CD4-positive, CD25-positive, alpha-beta regulatory T cell (primary cell): Measurements from ENCODE around the gene ZIC1. TPM values are rescaled to one million over a fixed set of nuclear protein-coding genes. Genes with fewer than 3 reads are reported as not detected.

ENCODE experiments used
- ATAC-seq, 2 donors: fragments of 150-1000 bp; cut with Tn5 transposase; one replicate each; pipeline ENCODE4 v1.10.0; 2021; ENCODE audit warnings: low read depth in 2 of 2, moderate number of reproducible peaks in 2 of 2, moderate library complexity in 1 of 2
- DNase-seq, 3 donors: peaks; one replicate each; pipeline versions ENCODE4 v3.0.0 to v3.0.0-alpha.2; 2012 to 2022; ENCODE audit warnings: mixed read lengths in 1 of 3
- H3K27ac ChIP-seq: one replicate; pipeline ENCODE4 v1.7.0; 2013; ENCODE audit warnings: mild to moderate bottlenecking, low read length; ENCODE audit not compliant: insufficient read depth, poor library complexity, severe bottlenecking
- H3K27me3 ChIP-seq: one replicate; pipeline ENCODE4 v1.7.0; 2013; ENCODE audit warnings: low read length; ENCODE audit not compliant: control insufficient read depth, insufficient read depth
- H3K36me3 ChIP-seq: one replicate; pipeline ENCODE4 v1.7.0; 2013; ENCODE audit warnings: mild to moderate bottlenecking, low read length, moderate library complexity; ENCODE audit not compliant: control insufficient read depth, insufficient read depth
- H3K4me1 ChIP-seq: 2 replicates; pipeline ENCODE4 v1.7.0; 2013; ENCODE audit warnings: mild to moderate bottlenecking, low read length; ENCODE audit not compliant: insufficient read depth, control insufficient read depth, poor library complexity, severe bottlenecking
- H3K4me3 ChIP-seq: one replicate; pipeline ENCODE4 v1.7.0; 2013; ENCODE audit warnings: low read depth, mild to moderate bottlenecking, low read length, moderate library complexity
- H3K9me3 ChIP-seq, 2 experiments: 1 replicate in 1 of 2; 2 replicates in 1 of 2; pipeline ENCODE4 v1.7.0; 2013; ENCODE audit warnings: low read length in 2 of 2, mild to moderate bottlenecking in 1 of 2, moderate library complexity in 1 of 2; ENCODE audit not compliant: control insufficient read depth in 2 of 2
- H3K27ac Mint-ChIP-seq, 3 donors: one replicate each; pipeline ENCODE4 v1.8.0; 2020 to 2022; ENCODE audit warnings: mild to moderate bottlenecking in 3 of 3, mixed read lengths in 3 of 3, moderate library complexity in 2 of 3
- H3K27me3 Mint-ChIP-seq: one replicate; pipeline ENCODE4 v1.8.0; 2022; ENCODE audit warnings: mild to moderate bottlenecking, mixed read lengths
- H3K36me3 Mint-ChIP-seq: one replicate; pipeline ENCODE4 v1.8.0; 2020; ENCODE audit warnings: mixed read lengths
- H3K4me1 Mint-ChIP-seq, 4 donors: one replicate each; pipeline ENCODE4 v1.8.0; 2020 to 2022; ENCODE audit warnings: mixed read lengths in 4 of 4, mild to moderate bottlenecking in 1 of 4
- H3K4me3 Mint-ChIP-seq, 4 donors: one replicate each; pipeline ENCODE4 v1.8.0; 2020 to 2022; ENCODE audit warnings: mild to moderate bottlenecking in 4 of 4, mixed read lengths in 4 of 4, moderate library complexity in 3 of 4
- H3K9me3 Mint-ChIP-seq, 7 donors: one replicate each; pipeline ENCODE4 v1.8.0; 2020 to 2022; ENCODE audit warnings: mixed read lengths in 7 of 7, mild to moderate bottlenecking in 3 of 7, moderate library complexity in 2 of 7
- polyA plus RNA-seq, 4 donors: library from polyadenylated mRNA; unstranded; fragments of 300-500 nt; fragmentation: Illumina TruSeq; gene quantifications; one replicate each; pipeline ENCODE4 v1.2.3, GENCODE V29; 2021
- total RNA-seq: library from RNA; stranded (reverse); gene quantifications from one replicate; pipeline ENCODE4 v1.2.3, GENCODE V29; 2022

ZIC1 gene
- total and polyA plus RNA-seq, 5 donors from 2014 or later, result not detected

DNA sequence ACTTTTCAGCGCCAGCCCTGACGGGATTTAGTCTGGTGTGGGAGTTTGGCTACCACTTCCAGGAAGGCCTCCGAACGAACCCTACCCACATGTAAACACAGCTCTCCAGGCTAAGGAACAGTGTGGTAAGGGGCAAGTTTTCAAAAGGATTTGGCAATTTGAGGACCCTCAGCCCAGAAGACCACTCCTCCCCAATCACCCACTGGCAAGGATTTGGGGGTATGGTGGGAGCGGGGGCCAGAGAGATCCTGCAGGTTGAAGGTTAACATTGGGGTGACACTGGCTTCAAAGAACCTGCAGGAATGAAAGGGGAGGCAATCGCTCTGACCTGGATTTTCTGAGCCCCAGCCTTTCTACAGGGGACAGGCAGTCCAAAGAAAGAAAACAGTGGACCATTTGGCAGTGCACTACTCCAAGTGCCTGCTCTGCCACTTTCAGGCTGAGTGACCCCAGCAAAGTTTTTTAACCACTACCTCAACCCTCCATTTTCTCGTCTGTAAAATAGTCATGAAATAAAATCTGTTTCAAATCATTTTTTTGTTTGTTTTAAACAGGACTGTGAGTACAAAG is 37.3 kb upstream of the ZIC1 start:
- Histone ChIP-seq H3K27ac (no peak overlapping the region), H3K36me3 (no peaks in the 10 kb centered on the region), H3K9me3 (peaks cover 0 to 6% of the 10 kb centered on the region in 2 experiments), H3K27me3 (peaks cover 32% of the 10 kb centered on the region), H3K4me1 (no peaks in the 10 kb centered on the region), H3K4me3 (no peak overlapping the region)
- DNase-seq (no peak), ATAC-seq (no peak)
- Mint-ChIP-seq H3K27me3 (peaks cover 73% of the 10 kb centered on the region), H3K27ac (no peak overlapping the region), H3K4me3 (no peak overlapping the region), H3K4me1 (no peaks in the 10 kb centered on the region), H3K9me3 (peaks cover 0 to 16% (median 3%) of the 10 kb centered on the region in 7 donors), H3K36me3 (no peaks in the 10 kb centered on the region)

DNA sequence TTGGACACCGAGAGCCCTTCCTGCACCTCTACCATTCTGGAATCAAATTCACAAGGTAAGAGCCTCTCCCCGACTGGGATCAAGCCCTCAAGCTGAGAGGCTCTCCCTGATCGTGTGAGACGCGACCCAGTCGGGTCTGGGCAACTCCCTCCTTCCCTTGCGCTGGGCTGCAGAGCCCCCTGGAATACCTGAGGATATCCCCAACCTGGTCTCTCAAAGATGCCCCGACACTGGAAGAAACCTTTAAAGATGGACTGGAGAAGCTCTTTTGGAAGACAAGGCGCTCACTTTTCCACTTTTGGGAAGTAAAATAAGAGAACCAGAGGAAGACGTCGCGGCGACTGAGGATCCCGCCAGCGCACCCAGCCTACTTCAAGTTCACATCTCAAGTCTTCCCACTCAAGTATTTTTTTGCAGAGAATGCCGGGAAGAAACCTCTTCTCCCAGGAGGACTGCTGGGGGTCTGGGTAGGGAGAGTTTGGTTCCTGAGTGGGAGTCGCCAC is 36.6 kb upstream of the ZIC1 start:
- no peak overlapping the region for H3K4me3 ChIP-seq
- H3K27me3 Mint-ChIP-seq, result peaks cover 73% of the 10 kb centered on the region
- DNase-seq (no peak), ATAC-seq (no peak)
- H3K36me3 ChIP-seq, result no peaks in the 10 kb centered on the region
- H3K27ac Mint-ChIP-seq, result no peak overlapping the region
- peaks cover 0 to 17% (median 3%) of the 10 kb centered on the region in 7 donors for H3K9me3 Mint-ChIP-seq
- no peak overlapping the region for H3K4me3 Mint-ChIP-seq
- H3K9me3 ChIP-seq, result peaks cover 0 to 6% of the 10 kb centered on the region in 2 experiments
- H3K27me3 ChIP-seq, result peaks cover 36% of the 10 kb centered on the region
- no peaks in the 10 kb centered on the region for H3K4me1 ChIP-seq
- no peaks in the 10 kb centered on the region for H3K4me1 Mint-ChIP-seq
- no peak overlapping the region for H3K27ac ChIP-seq
- H3K36me3 Mint-ChIP-seq, result no peaks in the 10 kb centered on the region

DNA sequence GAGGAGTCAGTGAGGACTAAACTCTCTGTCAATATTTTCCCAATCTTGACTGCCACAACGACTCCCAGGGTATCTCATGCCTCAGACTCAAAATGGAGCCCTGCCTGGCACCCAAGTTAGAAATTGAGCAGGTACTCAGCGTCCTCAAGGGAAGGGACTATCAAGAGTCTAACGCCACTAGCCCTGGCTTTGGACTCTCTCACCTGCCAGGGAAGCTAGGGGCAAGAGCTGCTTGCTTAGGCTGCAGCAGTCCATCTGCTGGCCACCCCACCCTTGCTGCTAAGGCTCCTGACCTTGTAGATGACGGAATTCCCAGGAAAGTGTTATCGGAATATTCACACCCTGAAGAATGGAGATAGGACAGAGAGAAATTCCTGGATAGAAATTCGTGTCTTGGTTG is 35.9 kb upstream of the ZIC1 start:
- H3K9me3 Mint-ChIP-seq, result peaks cover 0 to 18% (median 3%) of the 10 kb centered on the region in 7 donors
- H3K36me3 Mint-ChIP-seq, result no peaks in the 10 kb centered on the region
- H3K4me1 Mint-ChIP-seq, result no peaks in the 10 kb centered on the region
- no peak for ATAC-seq
- no peak for DNase-seq
- Histone ChIP-seq H3K4me1 (no peaks in the 10 kb centered on the region), H3K36me3 (no peaks in the 10 kb centered on the region), H3K4me3 (no peak overlapping the region), H3K27ac (no peak overlapping the region), H3K27me3 (peaks cover 33% of the 10 kb centered on the region), H3K9me3 (peaks cover 0 to 6% of the 10 kb centered on the region in 2 experiments)
- no peak overlapping the region for H3K27ac Mint-ChIP-seq
- H3K27me3 Mint-ChIP-seq, result peaks cover 77% of the 10 kb centered on the region
- no peak overlapping the region for H3K4me3 Mint-ChIP-seq

DNA sequence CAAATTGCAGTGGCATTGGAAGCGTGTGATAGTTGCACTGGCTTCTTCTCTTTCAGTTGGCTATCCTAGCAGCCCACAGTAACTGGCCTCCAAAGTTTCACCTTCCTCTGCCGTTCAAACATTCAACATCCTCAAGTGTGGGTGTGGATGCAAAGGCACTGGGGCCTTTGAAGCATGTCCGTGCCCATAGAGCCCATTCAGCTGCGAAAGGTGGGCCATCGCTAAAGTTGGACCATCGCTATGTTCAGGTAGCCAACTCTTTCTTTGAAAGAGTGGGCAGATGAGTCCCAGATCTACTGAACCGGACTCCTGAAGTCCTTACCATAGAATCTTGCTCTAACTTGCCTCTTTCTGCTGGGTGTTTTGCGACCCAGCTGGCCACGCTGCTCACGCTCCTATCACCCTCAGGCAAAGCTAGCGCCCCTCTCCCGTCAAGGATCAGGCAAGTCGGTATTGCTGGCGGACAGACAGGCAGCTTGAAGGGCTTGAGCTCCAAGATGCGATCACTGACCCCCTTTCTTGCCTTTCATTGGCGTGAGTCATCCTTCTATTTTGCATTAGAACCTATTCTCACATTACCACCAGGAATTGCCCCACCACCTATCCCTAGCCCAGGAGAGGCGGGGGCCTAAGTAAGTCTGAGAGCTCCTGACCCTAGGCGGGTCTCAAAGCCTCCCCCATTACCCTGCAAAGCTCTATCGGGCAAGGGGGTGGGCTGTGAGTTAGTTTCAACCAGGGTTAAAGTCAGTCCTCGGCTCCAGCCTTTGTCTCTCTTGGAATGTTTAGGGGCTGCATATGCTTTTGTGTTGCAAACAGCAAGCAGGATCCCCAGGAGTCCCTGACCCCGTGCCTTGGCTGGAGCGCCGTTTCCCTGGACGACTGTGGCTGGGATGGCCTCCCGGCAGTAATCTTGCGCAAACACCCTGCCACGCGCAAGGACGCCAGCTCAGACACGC is 31.5 kb upstream of the ZIC1 start:
- Histone ChIP-seq H3K36me3 (no peaks in the 10 kb centered on the region), H3K27ac (no peak overlapping the region), H3K9me3 (peaks cover 0 to 3% of the 10 kb centered on the region in 2 experiments), H3K4me3 (no peak overlapping the region), H3K4me1 (no peaks in the 10 kb centered on the region), H3K27me3 (peaks cover 46% of the 10 kb centered on the region)
- H3K36me3 Mint-ChIP-seq, result no peaks in the 10 kb centered on the region
- no peak for DNase-seq
- H3K4me3 Mint-ChIP-seq, result no peak overlapping the region
- H3K27me3 Mint-ChIP-seq, result peaks cover 72% of the 10 kb centered on the region
- no peak overlapping the region for H3K27ac Mint-ChIP-seq
- H3K9me3 Mint-ChIP-seq, result peaks cover 0 to 16% (median 5%) of the 10 kb centered on the region in 7 donors
- no peaks in the 10 kb centered on the region for H3K4me1 Mint-ChIP-seq
- ATAC-seq, result no peak

DNA sequence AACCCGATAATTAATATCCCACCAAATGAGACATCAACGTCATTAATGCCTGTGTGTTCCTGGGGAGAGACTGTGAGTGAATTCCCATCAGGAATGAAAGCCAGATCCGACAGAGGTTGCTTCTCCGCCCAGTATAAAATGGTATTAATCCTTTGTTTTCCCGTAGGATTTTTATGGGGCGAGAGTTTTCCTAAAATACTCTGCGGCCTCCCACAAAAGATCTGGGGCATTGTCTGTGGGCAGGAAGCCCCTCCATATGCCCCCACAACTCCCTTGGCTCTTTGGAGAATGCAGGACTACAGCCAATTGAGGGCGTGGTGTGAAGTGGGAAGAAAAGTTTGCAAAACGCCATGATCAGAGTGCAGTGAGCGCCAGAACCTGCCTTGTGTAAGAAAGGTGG is 29.5 kb upstream of the ZIC1 start:
- peaks cover 47% of the 10 kb centered on the region for H3K27me3 ChIP-seq
- H3K9me3 ChIP-seq, result peaks cover 0 to 3% of the 10 kb centered on the region in 2 experiments
- no peaks in the 10 kb centered on the region for H3K36me3 Mint-ChIP-seq
- no peak overlapping the region for H3K4me3 Mint-ChIP-seq
- H3K36me3 ChIP-seq, result no peaks in the 10 kb centered on the region
- peaks cover 63% of the 10 kb centered on the region for H3K27me3 Mint-ChIP-seq
- H3K4me1 Mint-ChIP-seq, result no peaks in the 10 kb centered on the region
- no peaks in the 10 kb centered on the region for H3K4me1 ChIP-seq
- no peak overlapping the region for H3K27ac ChIP-seq
- DNase-seq, result no peak
- no peak overlapping the region for H3K27ac Mint-ChIP-seq
- ATAC-seq, result no peak
- peaks cover 0 to 16% (median 3%) of the 10 kb centered on the region in 7 donors for H3K9me3 Mint-ChIP-seq
- no peak overlapping the region for H3K4me3 ChIP-seq

DNA sequence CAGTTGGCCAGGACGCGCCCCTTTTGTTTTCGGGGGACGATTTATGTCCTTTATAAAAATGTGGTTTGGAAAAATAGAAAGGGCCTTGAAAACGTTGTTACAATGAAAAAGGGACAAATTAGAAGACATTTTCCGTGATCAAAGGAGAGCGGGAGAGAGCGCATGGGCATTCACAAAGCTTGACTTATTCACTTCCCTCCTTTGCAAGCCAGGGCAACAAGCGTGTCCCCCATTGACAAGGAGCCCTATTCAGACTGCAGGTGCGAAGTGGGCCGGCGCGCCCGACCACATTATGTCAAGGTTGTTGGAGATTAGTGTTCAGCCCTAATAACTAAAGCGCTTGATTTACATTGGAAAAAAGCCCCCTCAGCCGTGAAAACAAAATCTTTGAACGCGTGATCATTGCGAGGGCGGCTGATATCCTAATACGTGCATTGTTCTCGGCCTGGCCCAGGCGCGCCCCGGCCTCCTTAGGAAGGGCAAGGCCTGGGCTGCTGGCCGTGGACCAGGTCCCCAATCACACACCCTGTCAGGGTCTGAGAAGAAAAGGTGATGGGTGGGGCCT is 28.7 kb upstream of the ZIC1 start:
- Histone ChIP-seq H3K4me1 (no peaks in the 10 kb centered on the region), H3K36me3 (no peaks in the 10 kb centered on the region), H3K9me3 (peaks cover 0 to 3% of the 10 kb centered on the region in 2 experiments), H3K4me3 (no peak overlapping the region), H3K27me3 (peaks cover 53% of the 10 kb centered on the region), H3K27ac (no peak overlapping the region)
- Mint-ChIP-seq H3K4me1 (no peaks in the 10 kb centered on the region), H3K4me3 (no peak overlapping the region), H3K27me3 (peaks cover 64% of the 10 kb centered on the region), H3K9me3 (peaks cover 0 to 15% (median 0%) of the 10 kb centered on the region in 7 donors), H3K27ac (no peak overlapping the region), H3K36me3 (no peaks in the 10 kb centered on the region)
- ATAC-seq (no peak), DNase-seq (no peak)

DNA sequence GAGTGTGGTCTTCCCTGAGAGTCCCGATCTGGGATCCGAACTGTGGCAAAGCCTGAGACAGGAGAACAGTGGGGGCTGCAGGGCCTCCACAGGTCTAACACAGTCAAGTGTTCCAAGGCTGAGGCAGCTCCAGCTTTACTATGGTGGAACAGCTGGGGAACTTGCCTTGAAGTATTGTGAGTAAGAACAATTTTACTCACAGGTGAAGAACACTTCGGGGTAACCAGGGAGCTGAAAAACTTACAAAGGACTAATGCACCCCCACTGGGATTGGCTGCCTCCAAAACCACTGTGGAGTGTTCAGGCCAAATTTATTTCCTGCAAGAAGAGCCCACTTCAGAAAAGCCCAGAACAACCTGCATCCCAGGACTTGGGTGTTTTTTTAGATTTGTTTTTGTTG is 28.2 kb upstream of the ZIC1 start:
- H3K27ac ChIP-seq, result no peak overlapping the region
- peaks cover 0 to 3% of the 10 kb centered on the region in 2 experiments for H3K9me3 ChIP-seq
- Mint-ChIP-seq H3K4me3 (no peak overlapping the region), H3K36me3 (no peaks in the 10 kb centered on the region), H3K27me3 (peaks cover 69% of the 10 kb centered on the region), H3K27ac (no peak overlapping the region), H3K9me3 (peaks cover 0 to 15% (median 0%) of the 10 kb centered on the region in 7 donors), H3K4me1 (no peaks in the 10 kb centered on the region)
- ATAC-seq (no peak), DNase-seq (no peak)
- no peak overlapping the region for H3K4me3 ChIP-seq
- H3K4me1 ChIP-seq, result no peaks in the 10 kb centered on the region
- peaks cover 53% of the 10 kb centered on the region for H3K27me3 ChIP-seq
- H3K36me3 ChIP-seq, result no peaks in the 10 kb centered on the region
